Ovary (tissue), 9 donors: Measurements from ENCODE around the gene SMARCC1. TPM values are rescaled to one million over a fixed set of nuclear protein-coding genes. Genes with fewer than 3 reads are reported as not detected.
"Not testable (repeated sequence)": the region's sequence is repeated elsewhere in the genome, so short reads cannot be mapped to it uniquely, and the experiment has no call there.

Experiments
- DNase-seq, 5 donors: peaks; one replicate each; pipeline ENCODE4 v3.0.0-alpha.2; 2019 to 2020
- H3K27ac ChIP-seq, 2 donors: fragments of 200-600 bp; one replicate each; pipeline versions ENCODE4 v1.5.1 to v1.8.0; 2019 to 2022
- H3K27me3 ChIP-seq: fragments of 200-600 bp; one replicate; pipeline ENCODE4 v1.8.0; 2022
- H3K36me3 ChIP-seq: fragments of 200-600 bp; sonication (generic); one replicate; pipeline ENCODE4 v1.5.1; 2019
- H3K4me1 ChIP-seq: one replicate; pipeline ENCODE4 v1.8.1; 2013; ENCODE audit warnings: mild to moderate bottlenecking, moderate library complexity; ENCODE audit not compliant: insufficient read depth
- H3K4me3 ChIP-seq: fragments of 200-600 bp; sonication (generic); one replicate; pipeline ENCODE4 v1.5.1; 2017
- H3K9me3 ChIP-seq, 2 donors: fragments of 200-600 bp in 1 of 2; sonication (generic) in 1 of 2; one replicate each; pipeline versions ENCODE4 v1.5.1 to v1.8.1; 2013 to 2019; ENCODE audit warnings: mild to moderate bottlenecking in 1 of 2, moderate library complexity in 1 of 2
- CTCF ChIP-seq, 3 donors: fragments of 450-650 bp in 2 of 3; fragments of 200-600 bp in 1 of 3; IDR thresholded peaks; one replicate each; pipeline versions ENCODE4 v1.5.1 to v1.8.0; 2016 to 2022; ENCODE audit warnings: antibody characterized with exemption in 3 of 3, mild to moderate bottlenecking in 1 of 3
- EP300 ChIP-seq: sonication (generic); formaldehyde crosslinking; IDR thresholded peaks from one replicate; pipeline ENCODE4 v1.6.1; 2017; ENCODE audit warnings: antibody characterized with exemption
- POLR2A ChIP-seq: fragments of 450-650 bp; IDR thresholded peaks from one replicate; pipeline ENCODE4 v1.6.1; 2017; ENCODE audit warnings: antibody characterized with exemption, mild to moderate bottlenecking, moderate library complexity
- WGBS, 3 donors: extraction: QIAGEN DNeasy Blood & Tissue Kit in 1 of 3; methylation state at CpG; one replicate each; pipeline versions ENCODE4 v1.1.5 to v1.1.7; 2013 to 2017; 5-methylcytosine and 5-hydroxymethylcytosine counted together
- intact Hi-C, 4 donors: fragments of 100-400 bp; cut with DNase I; formaldehyde crosslinking; loops; one replicate each; pipeline versions ENCODE4 v1.11.0 to v1.15.1; 2022 to 2023
- polyA plus RNA-seq, 2 donors: library from polyadenylated mRNA; stranded (reverse); fragments of 200-250 nt in 1 of 2; fragments of 350-450 nt in 1 of 2; fragmentation: Illumina TruSeq in 1 of 2; extraction: RNeasy Lipid Tissue Mini Kit (QIAGEN cat#74804) in 1 of 2; gene quantifications; one replicate each; pipeline ENCODE4 v1.2.3, GENCODE V29; 2013 to 2014
- total RNA-seq, 7 donors: library from RNA; depleted of rRNA in 2 of 7; stranded (reverse); fragments of >200 nt in 2 of 7; fragmentation: NEBNext Ultra II Directional in 3 of 7; extraction: Animal tissue kit (Norgen Biotek cat#: 25700) in 3 of 7; gene quantifications; one replicate each; pipeline versions ENCODE4 v1.1.0 to v1.2.4, GENCODE V29; 2016 to 2023
- donor health status: DM: no; HTN: no; CAD: no; lungs with moderate emphysema.
- donor health status: DM: no; HTN: no; CAD: no.
- donor health status: Bipolar disorder and iron deficiency.
- donor health status: DM: yes; HTN: yes; CAD: no.
- donor health status: DM: no; HTN: no; CAD: no.
- donor health status: DM: yes; HTN: yes; CAD: no.

SMARCC1 gene
- total and polyA plus RNA-seq, 9 donors: 24.8 to 68.9 (median 60.4) TPM

- H3K27ac ChIP-seq: no peak overlapping the region
- WGBS, 3 donors: 92 to 94% (median 94%) methylated on average over 4 of the region's 4 CpGs
- H3K9me3 ChIP-seq: no peaks in the 10 kb centered on the region
- intact Hi-C loops: no loop called here
- H3K4me1 ChIP-seq: peaks cover 2% of the 10 kb centered on the region
- no peaks in the 10 kb centered on the region for H3K36me3 ChIP-seq
- no peak overlapping the region for H3K4me3 ChIP-seq
- no peak for DNase-seq
- no peaks in the 10 kb centered on the region for H3K27me3 ChIP-seq
- TF ChIP-seq POLR2A (no peak), CTCF (IDR thresholded peaks at IDR 0.05) (no peak), EP300 (no peak)
These were observed 20.6 kb downstream of the SMARCC1 start for GRCh38 chr3:47761046-47761445.

- H3K4me1 ChIP-seq, H3K27me3 ChIP-seq, intact Hi-C loops, H3K27ac ChIP-seq, H3K36me3 ChIP-seq, H3K9me3 ChIP-seq, DNase-seq, H3K4me3 ChIP-seq: not testable (repeated sequence)
- 85 to 92% (median 86%) methylated on average over 4 of the region's 4 CpGs for WGBS, 3 donors
These were observed 21.5 kb downstream of the SMARCC1 start for GRCh38 chr3:47760207-47760606.

GRCh38 chr3:47758261-47759025 lies 23.2 kb downstream of the SMARCC1 start:
- intact Hi-C loops: no loop called here
- Histone ChIP-seq H3K27ac (no peak overlapping the region), H3K4me3 (no peak overlapping the region), H3K36me3 (no peaks in the 10 kb centered on the region), H3K27me3 (no peaks in the 10 kb centered on the region), H3K9me3 (no peaks in the 10 kb centered on the region), H3K4me1 (peaks cover 2% of the 10 kb centered on the region)
- TF ChIP-seq EP300: no peak
- TF ChIP-seq POLR2A: no peak
- TF ChIP-seq CTCF (IDR thresholded peaks at IDR 0.05): no peak
- DNase-seq: no peak
- 80 to 88% (median 81%) methylated on average over 14 of the region's 14 CpGs for WGBS, 3 donors

GRCh38 chr3:47752716-47753115 lies 29.0 kb downstream of the SMARCC1 start:
- Histone ChIP-seq H3K9me3 (no peaks in the 10 kb centered on the region), H3K4me1 (no peaks in the 10 kb centered on the region), H3K36me3 (no peaks in the 10 kb centered on the region), H3K27me3 (no peaks in the 10 kb centered on the region), H3K27ac (no peak overlapping the region), H3K4me3 (no peak overlapping the region)
- intact Hi-C loops: no loop called here
- TF ChIP-seq EP300: no peak
- no peak for TF ChIP-seq POLR2A
- TF ChIP-seq CTCF (IDR thresholded peaks at IDR 0.05): no peak
- WGBS, 3 donors: 94 to 95% (median 94%) methylated on average over 3 of the region's 3 CpGs
- DNase-seq: no peak

GRCh38 chr3:47750811-47751354 lies 30.8 kb downstream of the SMARCC1 start:
- intact Hi-C loops, H3K27ac ChIP-seq, H3K4me1 ChIP-seq, DNase-seq, H3K36me3 ChIP-seq, H3K9me3 ChIP-seq, H3K27me3 ChIP-seq, H3K4me3 ChIP-seq: not testable (repeated sequence)
- WGBS, 3 donors: 95 to 97% (median 95%) methylated on average over 12 of the region's 12 CpGs
